Nephron (organoid): ENCODE data around the gene DPF3.
A peak's percentile ranks its signal among the peaks of the same experiment; 100 is the strongest.

ENCODE experiments used
- H3K27ac Mint-ChIP-seq, 3 experiments: 2 replicates each; pipeline ENCODE4 v1.8.0; 2020; ENCODE audit warnings: mixed read lengths in 3 of 3, mild to moderate bottlenecking in 2 of 3, moderate library complexity in 1 of 3
- H3K27me3 Mint-ChIP-seq: 2 replicates; pipeline ENCODE4 v1.8.0; 2021; ENCODE audit warnings: low read depth, mild to moderate bottlenecking, moderate library complexity, mixed read lengths
- H3K36me3 Mint-ChIP-seq: 2 replicates; pipeline ENCODE4 v1.8.0; 2020; ENCODE audit warnings: low read depth, mixed read lengths
- H3K4me1 Mint-ChIP-seq: 2 replicates; pipeline ENCODE4 v1.8.0; 2020; ENCODE audit warnings: mixed read lengths
- H3K4me3 Mint-ChIP-seq, 3 experiments: 2 replicates each; pipeline ENCODE4 v1.8.0; 2020; ENCODE audit warnings: mild to moderate bottlenecking in 3 of 3, mixed read lengths in 3 of 3, moderate library complexity in 2 of 3
- H3K9me3 Mint-ChIP-seq: 2 replicates; pipeline ENCODE4 v1.8.0; 2020; ENCODE audit warnings: mixed read lengths
- TF ChIP-seq, protein P1 (sequence below), 3 experiments: fragments of 200-600 bp; sonication (generic); IDR thresholded peaks; one replicate each; pipeline ENCODE4 v1.5.0; 2021; ENCODE audit warnings: antibody characterized with exemption in 3 of 3; ENCODE audit not compliant: unreplicated experiment in 3 of 3

Gene DPF3

DNA sequence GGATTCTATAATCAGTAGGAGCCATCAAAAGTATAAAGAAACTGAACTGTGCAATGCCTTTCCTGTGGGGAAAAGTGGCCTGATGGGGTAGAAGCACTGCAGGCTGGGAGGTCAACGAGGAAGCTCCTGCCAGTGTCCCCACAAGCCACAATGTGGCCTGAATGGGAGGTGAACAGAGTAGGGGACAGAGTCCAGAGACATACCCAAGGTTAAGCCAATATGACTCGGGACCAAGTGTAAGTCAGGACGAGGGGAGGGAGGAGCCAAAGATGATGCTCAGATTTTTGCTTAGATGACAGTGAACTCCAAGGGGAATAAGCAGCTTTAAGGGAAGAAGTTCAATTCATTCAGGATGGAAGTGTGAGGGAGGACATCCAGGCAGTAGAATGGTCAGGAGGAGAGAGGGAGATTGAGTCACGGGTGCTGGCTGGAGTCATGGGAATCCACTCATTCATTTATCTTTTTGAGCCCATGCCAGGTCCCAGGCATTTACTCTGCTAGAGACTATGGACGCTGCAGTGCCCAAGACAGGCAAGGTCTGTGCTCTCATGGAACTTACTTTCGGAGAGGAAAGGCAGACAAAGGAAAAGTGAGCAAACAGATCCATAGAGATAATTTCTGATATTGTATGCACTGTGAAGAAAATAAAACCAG lies 29.1 kb downstream of the DPF3 start:
- H3K9me3 Mint-ChIP-seq, result no peaks in the 10 kb centered on the region
- H3K27ac Mint-ChIP-seq, result no peak overlapping the region
- peaks cover 3% of the 10 kb centered on the region for H3K36me3 Mint-ChIP-seq
- peaks cover 6% of the 10 kb centered on the region for H3K4me1 Mint-ChIP-seq
- peaks cover 11% of the 10 kb centered on the region for H3K27me3 Mint-ChIP-seq
- TF ChIP-seq, protein P1, sequence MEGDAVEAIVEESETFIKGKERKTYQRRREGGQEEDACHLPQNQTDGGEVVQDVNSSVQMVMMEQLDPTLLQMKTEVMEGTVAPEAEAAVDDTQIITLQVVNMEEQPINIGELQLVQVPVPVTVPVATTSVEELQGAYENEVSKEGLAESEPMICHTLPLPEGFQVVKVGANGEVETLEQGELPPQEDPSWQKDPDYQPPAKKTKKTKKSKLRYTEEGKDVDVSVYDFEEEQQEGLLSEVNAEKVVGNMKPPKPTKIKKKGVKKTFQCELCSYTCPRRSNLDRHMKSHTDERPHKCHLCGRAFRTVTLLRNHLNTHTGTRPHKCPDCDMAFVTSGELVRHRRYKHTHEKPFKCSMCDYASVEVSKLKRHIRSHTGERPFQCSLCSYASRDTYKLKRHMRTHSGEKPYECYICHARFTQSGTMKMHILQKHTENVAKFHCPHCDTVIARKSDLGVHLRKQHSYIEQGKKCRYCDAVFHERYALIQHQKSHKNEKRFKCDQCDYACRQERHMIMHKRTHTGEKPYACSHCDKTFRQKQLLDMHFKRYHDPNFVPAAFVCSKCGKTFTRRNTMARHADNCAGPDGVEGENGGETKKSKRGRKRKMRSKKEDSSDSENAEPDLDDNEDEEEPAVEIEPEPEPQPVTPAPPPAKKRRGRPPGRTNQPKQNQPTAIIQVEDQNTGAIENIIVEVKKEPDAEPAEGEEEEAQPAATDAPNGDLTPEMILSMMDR (IDR thresholded peaks at IDR 0.05; ENCODE audit: unreplicated experiment in 3 of 3), result no peak
- H3K4me3 Mint-ChIP-seq, result no peak overlapping the region

DNA sequence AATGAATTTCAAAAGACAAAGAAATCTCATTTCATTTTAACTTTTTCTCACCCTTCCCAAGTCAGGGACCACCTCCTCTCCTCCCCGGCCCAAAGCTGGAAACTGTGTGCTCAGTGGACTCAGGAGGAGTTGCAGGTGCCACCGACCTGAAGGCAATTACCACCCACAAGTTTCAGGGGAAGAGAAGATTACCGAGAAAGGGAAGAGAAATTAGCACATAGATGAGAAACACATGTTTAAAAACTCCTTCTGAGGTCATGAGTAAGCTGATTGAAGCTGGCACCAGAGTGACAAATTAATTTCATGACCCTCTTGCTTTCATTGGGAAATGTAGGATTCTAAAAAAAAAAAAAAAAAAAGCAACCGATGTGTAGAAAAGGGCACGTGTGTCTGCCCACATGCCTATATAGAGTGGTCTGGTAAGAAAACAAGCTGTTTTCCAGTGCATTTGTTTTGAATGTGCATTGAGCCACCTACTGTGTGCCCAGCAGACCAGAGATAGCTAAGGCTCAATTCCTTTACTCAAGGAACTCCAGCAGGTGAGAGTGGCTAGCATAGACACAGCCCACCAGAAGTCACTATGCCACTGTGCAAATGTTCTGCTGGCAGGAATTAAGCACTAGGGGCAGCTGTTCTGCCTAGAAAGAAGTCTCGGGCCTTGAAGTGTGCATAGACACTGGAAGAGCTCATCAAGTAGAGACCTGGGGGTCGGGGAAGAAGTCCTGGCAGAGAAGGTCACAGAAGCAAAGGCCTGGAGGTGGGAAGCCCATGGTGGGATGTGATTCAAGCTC lies 30.5 kb downstream of the DPF3 start:
- Mint-ChIP-seq H3K36me3 (peaks cover 3% of the 10 kb centered on the region), H3K9me3 (no peaks in the 10 kb centered on the region), H3K27ac (peak overlapping the region in 1 of 3 experiments; percentile 19), H3K4me3 (no peak overlapping the region), H3K4me1 (peaks cover 6% of the 10 kb centered on the region), H3K27me3 (peaks cover 5% of the 10 kb centered on the region)
- TF ChIP-seq, protein P1 (IDR thresholded peaks at IDR 0.05; ENCODE audit: unreplicated experiment in 3 of 3), result no peak

DNA sequence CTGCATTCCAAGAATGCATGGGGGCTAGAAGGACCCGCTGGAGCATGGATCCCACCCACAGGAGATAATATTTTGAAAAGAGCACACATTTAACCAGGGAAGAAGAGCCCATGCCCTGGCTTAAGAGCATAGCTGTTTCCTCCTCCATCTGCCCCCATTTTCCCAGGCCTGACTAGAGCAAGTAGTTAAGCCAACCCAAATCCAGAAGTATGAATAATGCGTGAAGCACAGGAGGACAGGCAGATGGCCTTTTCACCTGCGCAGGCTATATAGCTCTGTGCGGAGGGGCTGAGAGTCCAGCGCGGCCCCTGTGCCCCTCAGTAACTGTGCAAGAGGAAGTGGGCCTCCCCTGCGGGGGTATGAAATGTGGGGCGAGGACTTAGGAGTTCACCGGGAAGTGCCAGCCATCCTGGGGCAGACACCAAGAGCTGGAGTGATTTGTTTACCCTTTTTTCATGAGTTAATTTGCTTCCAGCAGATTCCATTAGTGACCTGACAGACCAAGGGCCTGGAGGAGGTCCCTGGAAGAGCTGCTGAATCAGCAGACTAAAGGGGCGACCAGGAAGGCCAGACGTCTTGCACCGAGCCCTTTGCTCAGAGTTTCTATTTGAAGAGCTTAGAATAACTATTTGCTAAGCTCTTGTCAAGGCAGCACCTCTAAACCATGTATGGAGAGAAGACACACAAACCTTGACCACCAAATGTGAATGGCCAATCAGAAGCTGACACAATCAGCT lies 37.2 kb downstream of the DPF3 start:
- Mint-ChIP-seq H3K36me3 (no peaks in the 10 kb centered on the region), H3K27me3 (no peaks in the 10 kb centered on the region), H3K4me3 (no peak overlapping the region), H3K9me3 (no peaks in the 10 kb centered on the region), H3K4me1 (peaks cover 31% of the 10 kb centered on the region), H3K27ac (peak overlapping the region; percentile 39 to 93 (median 77))
- TF ChIP-seq, protein P1 (IDR thresholded peaks at IDR 0.05; ENCODE audit: unreplicated experiment in 3 of 3), result no peak

DNA sequence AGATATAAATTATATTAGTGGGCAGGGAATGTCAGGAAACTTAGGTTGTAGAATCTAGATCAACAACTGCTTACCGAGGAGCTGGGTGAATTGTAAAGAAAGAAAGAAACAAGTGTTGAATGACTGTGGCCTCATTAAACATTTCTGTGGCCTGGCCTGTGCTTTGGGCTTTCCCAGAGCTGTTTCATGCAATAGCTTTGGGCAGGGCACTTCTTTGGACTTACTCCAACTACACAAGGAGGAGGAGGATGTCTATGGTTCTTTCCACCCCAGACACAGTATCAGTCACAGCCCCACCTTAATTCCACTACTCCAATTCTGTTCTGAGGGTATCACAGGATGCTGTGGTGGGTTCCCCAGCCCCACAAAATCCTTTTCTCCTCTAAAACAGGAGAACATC lies 38.0 kb downstream of the DPF3 start:
- TF ChIP-seq, protein P1 (IDR thresholded peaks at IDR 0.05; ENCODE audit: unreplicated experiment in 3 of 3), result no peak

DNA sequence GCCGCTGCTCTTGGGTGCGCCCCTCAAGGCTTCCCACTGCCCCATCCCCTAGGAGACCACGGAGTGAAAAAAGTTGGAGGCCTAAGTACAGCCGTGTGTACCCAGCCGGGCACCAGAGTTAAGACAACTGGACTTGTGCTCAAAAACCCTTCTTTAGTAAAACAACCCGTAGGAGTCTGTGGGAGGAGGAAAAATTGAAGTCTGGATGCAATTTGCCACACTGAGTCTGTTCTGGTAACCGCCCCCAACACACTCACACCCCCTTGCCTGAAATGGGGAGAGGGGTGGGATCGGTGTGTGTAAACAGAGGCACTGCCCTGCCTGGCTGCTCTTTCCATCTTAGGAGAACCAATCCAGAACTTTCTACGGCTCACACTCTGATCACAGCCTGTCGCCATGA lies 41.7 kb downstream of the DPF3 start:
- Mint-ChIP-seq H3K27me3 (peaks cover 4% of the 10 kb centered on the region), H3K27ac (peak overlapping the region in 2 of 3 experiments; percentile 51 to 61), H3K9me3 (no peaks in the 10 kb centered on the region), H3K36me3 (peaks cover under 1% of the 10 kb centered on the region), H3K4me1 (peaks cover 29% of the 10 kb centered on the region), H3K4me3 (no peak overlapping the region)
- TF ChIP-seq, protein P1 (IDR thresholded peaks at IDR 0.05; ENCODE audit: unreplicated experiment in 3 of 3), result no peak

More for the DNA sequence above, 38.0 kb downstream of the DPF3 start:
- H3K27me3 Mint-ChIP-seq, result no peaks in the 10 kb centered on the region
- peak overlapping the region; percentile 39 to 93 (median 77) for H3K27ac Mint-ChIP-seq
- H3K36me3 Mint-ChIP-seq, result no peaks in the 10 kb centered on the region
- H3K9me3 Mint-ChIP-seq, result no peaks in the 10 kb centered on the region
- peaks cover 31% of the 10 kb centered on the region for H3K4me1 Mint-ChIP-seq
- H3K4me3 Mint-ChIP-seq, result no peak overlapping the region
